ENCODE measurements around the gene SNCB. TPM values are rescaled to one million over a fixed set of nuclear protein-coding genes. Genes with fewer than 3 reads are reported as not detected.
A peak's percentile ranks its signal among the peaks of the same experiment; 100 is the strongest.

Gene SNCB
- total RNA-seq, 1 experiment from 2014 or later = not detected

- TF ChIP-seq CTCF (IDR thresholded peaks at IDR 0.05; ENCODE audit: unreplicated experiment) = no peak
- Mint-ChIP-seq H3K9me3 (ENCODE audit: low read depth, unreplicated experiment) (no peaks in the 10 kb centered on the region), H3K36me3 (ENCODE audit: insufficient read depth, unreplicated experiment) (peaks cover 19% of the 10 kb centered on the region), H3K27ac (ENCODE audit: unreplicated experiment) (no peak overlapping the region), H3K4me1 (ENCODE audit: low read depth, unreplicated experiment) (peaks cover 30% of the 10 kb centered on the region), H3K27me3 (ENCODE audit: unreplicated experiment) (peaks cover 50% of the 10 kb centered on the region), H3K4me3 (ENCODE audit: low read depth, unreplicated experiment) (no peak overlapping the region)
- DNase-seq = no peak
- CTCF ChIA-PET = interaction anchor here (0.8 kb wide), 1 partner anchor 66 kb away, joined by 13 read pairs; no protein-coding TSS in a partner anchor
- BruUV-seq (replicated peaks) = no TSS peak
- intact Hi-C loops (cut with micrococcal nuclease; ENCODE audit: unreplicated experiment) = loop anchor here (5.0 to 10.0 kb wide), 2 partner anchors 71 to 198 kb away; partner anchors contain the start of gene CLTB
These were observed 17.5 kb downstream of the SNCB start for GRCh38 chr5:176612855-176613254.

GRCh38 chr5:176612008-176612407 lies 18.3 kb downstream of the SNCB start:
- H3K9me3 Mint-ChIP-seq (ENCODE audit: low read depth, unreplicated experiment) = no peaks in the 10 kb centered on the region
- peaks cover 19% of the 10 kb centered on the region for H3K36me3 Mint-ChIP-seq (ENCODE audit: insufficient read depth, unreplicated experiment)
- no TSS peak for BruUV-seq (replicated peaks)
- peaks cover 30% of the 10 kb centered on the region for H3K4me1 Mint-ChIP-seq (ENCODE audit: low read depth, unreplicated experiment)
- TF ChIP-seq CTCF (IDR thresholded peaks at IDR 0.05; ENCODE audit: unreplicated experiment) = no peak
- CTCF ChIA-PET = no interaction called here
- H3K27me3 Mint-ChIP-seq (ENCODE audit: unreplicated experiment) = peaks cover 41% of the 10 kb centered on the region
- H3K4me3 Mint-ChIP-seq (ENCODE audit: low read depth, unreplicated experiment) = no peak overlapping the region
- DNase-seq = no peak
- no peak overlapping the region for H3K27ac Mint-ChIP-seq (ENCODE audit: unreplicated experiment)
- intact Hi-C loops (cut with micrococcal nuclease; ENCODE audit: unreplicated experiment) = loop anchor here (5.0 to 10.0 kb wide), 2 partner anchors 70 to 197 kb away; partner anchors contain the start of gene CLTB

- intact Hi-C loops (cut with micrococcal nuclease; ENCODE audit: unreplicated experiment) = loop anchor here (5.0 to 10.0 kb wide), 2 partner anchors 69 to 197 kb away; partner anchors contain the start of gene CLTB
- H3K4me1 Mint-ChIP-seq (ENCODE audit: low read depth, unreplicated experiment) = peaks cover 30% of the 10 kb centered on the region
- peak; percentile 83 for DNase-seq
- no peak overlapping the region for H3K27ac Mint-ChIP-seq (ENCODE audit: unreplicated experiment)
- CTCF ChIA-PET = interaction anchor here (0.7 kb wide), 1 partner anchor 49 kb away, joined by 4 read pairs; no protein-coding TSS in a partner anchor
- H3K27me3 Mint-ChIP-seq (ENCODE audit: unreplicated experiment) = peaks cover 35% of the 10 kb centered on the region
- H3K4me3 Mint-ChIP-seq (ENCODE audit: low read depth, unreplicated experiment) = no peak overlapping the region
- no peaks in the 10 kb centered on the region for H3K9me3 Mint-ChIP-seq (ENCODE audit: low read depth, unreplicated experiment)
- TF ChIP-seq CTCF (IDR thresholded peaks at IDR 0.05; ENCODE audit: unreplicated experiment) = no peak
- no TSS peak for BruUV-seq (replicated peaks)
- peaks cover 19% of the 10 kb centered on the region for H3K36me3 Mint-ChIP-seq (ENCODE audit: insufficient read depth, unreplicated experiment)
These were observed 18.9 kb downstream of the SNCB start for GRCh38 chr5:176611435-176611834.

GRCh38 chr5:176610435-176610773 lies 19.9 kb downstream of the SNCB start:
- TF ChIP-seq CTCF (IDR thresholded peaks at IDR 0.05; ENCODE audit: unreplicated experiment) = peak; percentile 10
- BruUV-seq (replicated peaks) = no TSS peak
- no peak for DNase-seq
- Mint-ChIP-seq H3K27me3 (ENCODE audit: unreplicated experiment) (peaks cover 25% of the 10 kb centered on the region), H3K4me1 (ENCODE audit: low read depth, unreplicated experiment) (peaks cover 24% of the 10 kb centered on the region), H3K27ac (ENCODE audit: unreplicated experiment) (no peak overlapping the region), H3K9me3 (ENCODE audit: low read depth, unreplicated experiment) (no peaks in the 10 kb centered on the region), H3K4me3 (ENCODE audit: low read depth, unreplicated experiment) (peak overlapping the region; percentile 48), H3K36me3 (ENCODE audit: insufficient read depth, unreplicated experiment) (peaks cover 19% of the 10 kb centered on the region)
- intact Hi-C loops (cut with micrococcal nuclease; ENCODE audit: unreplicated experiment) = loop anchor here (5.0 to 10.0 kb wide), 2 partner anchors 68 to 196 kb away; partner anchors contain the start of gene CLTB
- CTCF ChIA-PET = no interaction called here

Data from Calu3 (cell line).